HEK293 (cell line): Measurements from ENCODE around the gene PLCB1.

Experiments used
- CTCF ChIA-PET: fragments of 350-600 bp; formaldehyde crosslinking; extraction: SDS; loops from one replicate; lab custom pipeline; 2021; ENCODE audit warnings: antibody characterized with exemption; lab: Yijun Ruan, JAX
- POLR2A ChIA-PET: fragments of 300-600 bp; formaldehyde crosslinking; extraction: SDS; loops from one replicate; lab custom pipeline; 2020; ENCODE audit warnings: antibody characterized with exemption, inconsistent platforms; lab: Yijun Ruan, JAX
- H3K27ac ChIP-seq: fragments of 200-500 bp; sonication (Bioruptor generic); 2 replicates; pipeline ENCODE4 v1.5.1; 2014; ENCODE audit warnings: low read depth, low read length, control low read depth, inconsistent platforms; ENCODE audit errors: extremely low read depth
- H3K36me3 ChIP-seq, 2 experiments: fragments of 200-500 bp in 1 of 2; sonication (Bioruptor generic) in 1 of 2; 1 replicate in 1 of 2; 2 replicates in 1 of 2; pipeline ENCODE4 v1.5.1; 2014 to 2017; ENCODE audit warnings: inconsistent platforms in 2 of 2, low read length in 2 of 2; ENCODE audit not compliant: control insufficient read depth in 2 of 2, insufficient read depth in 1 of 2
- H3K4me1 ChIP-seq: fragments of 200-500 bp; sonication (Bioruptor generic); 2 replicates; pipeline ENCODE4 v1.5.1; 2014; ENCODE audit warnings: mild to moderate bottlenecking, low read length, inconsistent platforms; ENCODE audit not compliant: control insufficient read depth, insufficient read depth
- H3K4me3 ChIP-seq: 2 replicates; pipeline ENCODE4 v1.5.1; 2011; ENCODE audit warnings: low read depth, mild to moderate bottlenecking, control low read depth, low read length, moderate library complexity
- H3K9me3 ChIP-seq: fragments of 200-500 bp; sonication (Bioruptor generic); 2 replicates; pipeline ENCODE4 v1.5.1; 2014; ENCODE audit warnings: low read depth, low read length, inconsistent platforms; ENCODE audit not compliant: control insufficient read depth, insufficient read depth
- MYNN ChIP-seq: fragments of 450-650 bp; formaldehyde crosslinking; IDR thresholded peaks from 2 replicates; pipeline ENCODE4 v1.5.1; 2016; ENCODE audit warnings: missing biosample characterization, missing genetic modification characterization, borderline replicate concordance
- PRDM1 ChIP-seq: fragments of 450-650 bp; formaldehyde crosslinking; IDR thresholded peaks from 2 replicates; pipeline ENCODE4; 2016; ENCODE audit warnings: missing biosample characterization, missing genetic modification characterization
- SALL2 ChIP-seq: fragments of 450-650 bp; formaldehyde crosslinking; IDR thresholded peaks from 2 replicates; pipeline ENCODE4 v1.5.0; 2017; ENCODE audit warnings: missing biosample characterization, mild to moderate bottlenecking, missing genetic modification characterization, borderline replicate concordance
- SCRT1 ChIP-seq: fragments of 450-650 bp; formaldehyde crosslinking; IDR thresholded peaks from 2 replicates; pipeline ENCODE4 v1.5.1; 2016; ENCODE audit warnings: missing biosample characterization, missing genetic modification characterization, borderline replicate concordance
- ZBTB20 ChIP-seq: fragments of 450-650 bp; formaldehyde crosslinking; IDR thresholded peaks from 2 replicates; pipeline ENCODE4 v1.5.1; 2016; ENCODE audit warnings: missing biosample characterization, missing genetic modification characterization
- ZNF138 ChIP-seq: fragments of 450-650 bp; formaldehyde crosslinking; IDR thresholded peaks from 2 replicates; pipeline ENCODE4 v1.5.1; 2016; ENCODE audit warnings: missing biosample characterization, missing genetic modification characterization, borderline replicate concordance
- ZNF184 ChIP-seq: fragments of 450-650 bp; IDR thresholded peaks from 2 replicates; pipeline ENCODE4 v1.5.1; 2018; ENCODE audit warnings: missing biosample characterization, mild to moderate bottlenecking, missing genetic modification characterization
- ZNF221 ChIP-seq: fragments of 450-650 bp; formaldehyde crosslinking; IDR thresholded peaks from 2 replicates; pipeline ENCODE4 v1.5.1; 2017; ENCODE audit warnings: missing biosample characterization, missing genetic modification characterization, borderline replicate concordance
- ZNF274 ChIP-seq, 2 experiments: fragments of 200-500 bp in 1 of 2; fragments of 450-650 bp in 1 of 2; sonication (Bioruptor generic) in 1 of 2; formaldehyde crosslinking in 1 of 2; IDR thresholded peaks; 2 replicates each; pipeline versions ENCODE4 v1.5.1 to v1.6.1; 2014 to 2016; ENCODE audit warnings: borderline replicate concordance in 1 of 2, inconsistent platforms in 1 of 2, low read length in 1 of 2, missing biosample characterization in 1 of 2, missing genetic modification characterization in 1 of 2
- ZNF324 ChIP-seq: fragments of 450-650 bp; formaldehyde crosslinking; IDR thresholded peaks from 2 replicates; pipeline ENCODE4 v1.5.1; 2016; ENCODE audit warnings: missing biosample characterization, missing genetic modification characterization
- ZNF596 ChIP-seq: fragments of 450-650 bp; IDR thresholded peaks from 2 replicates; pipeline ENCODE4 v1.5.0; 2018; ENCODE audit warnings: missing biosample characterization, mild to moderate bottlenecking, missing genetic modification characterization, moderate library complexity
- ZNF600 ChIP-seq: fragments of 450-650 bp; formaldehyde crosslinking; IDR thresholded peaks from 2 replicates; pipeline ENCODE4 v1.5.1; 2016; ENCODE audit warnings: missing biosample characterization, missing genetic modification characterization
- ZNF670 ChIP-seq: fragments of 450-650 bp; formaldehyde crosslinking; IDR thresholded peaks from 2 replicates; pipeline ENCODE4 v1.5.1; 2016; ENCODE audit warnings: missing biosample characterization, missing genetic modification characterization, low read depth
- ZNF701 ChIP-seq: fragments of 450-650 bp; formaldehyde crosslinking; IDR thresholded peaks from 2 replicates; pipeline ENCODE4 v1.5.1; 2016; ENCODE audit warnings: missing biosample characterization, missing genetic modification characterization
- ZNF707 ChIP-seq: fragments of 450-650 bp; formaldehyde crosslinking; IDR thresholded peaks from 2 replicates; pipeline ENCODE4 v1.5.1; 2016; ENCODE audit warnings: missing biosample characterization, missing genetic modification characterization
- ZNF76 ChIP-seq: fragments of 450-650 bp; formaldehyde crosslinking; IDR thresholded peaks from 2 replicates; pipeline ENCODE4; 2016; ENCODE audit warnings: low read depth, missing biosample characterization, missing genetic modification characterization, borderline replicate concordance
- ZNF768 ChIP-seq: fragments of 450-650 bp; formaldehyde crosslinking; IDR thresholded peaks from 2 replicates; pipeline ENCODE4 v1.5.1; 2018; ENCODE audit warnings: missing biosample characterization, mild to moderate bottlenecking, missing genetic modification characterization
- ZSCAN23 ChIP-seq: fragments of 450-650 bp; formaldehyde crosslinking; IDR thresholded peaks from 2 replicates; pipeline ENCODE4 v1.5.1; 2016; ENCODE audit warnings: missing biosample characterization, missing genetic modification characterization
- TF ChIP-seq, protein P1 (sequence below): fragments of 450-650 bp; formaldehyde crosslinking; IDR thresholded peaks from 2 replicates; pipeline ENCODE4 v1.5.1; 2017; ENCODE audit warnings: missing biosample characterization, mild to moderate bottlenecking, missing genetic modification characterization, moderate library complexity
- TF ChIP-seq, protein P2 (sequence below): fragments of 450-650 bp; IDR thresholded peaks from 2 replicates; pipeline ENCODE4 v1.5.1; 2018; ENCODE audit warnings: missing biosample characterization, missing genetic modification characterization
- TF ChIP-seq, protein P3 (sequence below): fragments of 450-650 bp; formaldehyde crosslinking; conservative IDR thresholded peaks from 2 replicates; pipeline ENCODE4 v1.5.1; 2016; ENCODE audit warnings: low read depth, missing biosample characterization, missing genetic modification characterization
- TF ChIP-seq, protein P4 (sequence below): IDR thresholded peaks from 2 replicates; pipeline ENCODE4 v1.6.1; 2011; ENCODE audit warnings: mild to moderate bottlenecking, low read depth, low read length, borderline replicate concordance

The PLCB1 gene

DNA sequence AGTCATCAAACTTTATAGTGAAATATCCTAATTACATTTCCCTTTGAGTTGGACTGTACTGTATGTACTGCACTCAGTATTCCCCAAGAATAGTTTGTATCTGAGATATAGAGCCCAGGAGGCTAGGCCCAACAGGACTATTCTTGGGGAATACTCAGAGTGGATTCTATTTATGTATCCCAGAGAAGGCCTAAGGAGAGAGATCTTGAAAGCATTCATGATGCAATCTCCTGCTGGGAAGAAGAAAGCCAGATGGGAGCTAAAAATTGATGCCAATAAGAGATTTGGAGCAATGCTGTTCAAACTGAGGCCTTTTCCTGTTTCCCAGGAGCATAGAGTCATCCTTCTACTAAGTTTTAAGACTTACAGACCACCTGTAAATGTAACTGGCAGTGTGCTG, 484.7 kb downstream of the PLCB1 start (continued):
- TF ChIP-seq PRDM1 (tag by site-specific recombination): no peak
- TF ChIP-seq, protein P1, sequence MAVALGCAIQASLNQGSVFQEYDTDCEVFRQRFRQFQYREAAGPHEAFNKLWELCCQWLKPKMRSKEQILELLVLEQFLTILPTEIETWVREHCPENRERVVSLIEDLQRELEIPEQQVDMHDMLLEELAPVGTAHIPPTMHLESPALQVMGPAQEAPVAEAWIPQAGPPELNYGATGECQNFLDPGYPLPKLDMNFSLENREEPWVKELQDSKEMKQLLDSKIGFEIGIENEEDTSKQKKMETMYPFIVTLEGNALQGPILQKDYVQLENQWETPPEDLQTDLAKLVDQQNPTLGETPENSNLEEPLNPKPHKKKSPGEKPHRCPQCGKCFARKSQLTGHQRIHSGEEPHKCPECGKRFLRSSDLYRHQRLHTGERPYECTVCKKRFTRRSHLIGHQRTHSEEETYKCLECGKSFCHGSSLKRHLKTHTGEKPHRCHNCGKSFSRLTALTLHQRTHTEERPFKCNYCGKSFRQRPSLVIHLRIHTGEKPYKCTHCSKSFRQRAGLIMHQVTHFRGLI: no peak
- TF ChIP-seq, all 188 proteins: peak for 0

DNA sequence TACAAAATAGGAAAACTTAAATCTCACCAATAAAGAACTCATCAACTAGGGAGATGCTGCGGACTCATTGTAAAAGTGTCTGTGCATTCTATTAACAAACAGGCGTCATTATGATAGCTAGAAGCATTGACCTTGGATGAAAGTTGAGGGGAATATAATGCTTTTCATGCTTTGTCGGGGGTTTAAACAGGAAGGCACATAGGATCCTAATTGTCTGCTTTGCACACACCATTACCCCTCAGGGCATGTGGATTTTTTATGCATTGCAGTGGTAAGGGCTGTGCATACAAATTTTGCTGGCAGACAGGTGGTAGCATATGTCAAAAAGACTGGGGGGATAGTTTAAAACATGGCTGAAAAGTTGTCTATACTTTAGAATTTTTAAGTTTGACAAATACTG, 488.9 kb downstream of the PLCB1 start:
- TF ChIP-seq, protein P2, sequence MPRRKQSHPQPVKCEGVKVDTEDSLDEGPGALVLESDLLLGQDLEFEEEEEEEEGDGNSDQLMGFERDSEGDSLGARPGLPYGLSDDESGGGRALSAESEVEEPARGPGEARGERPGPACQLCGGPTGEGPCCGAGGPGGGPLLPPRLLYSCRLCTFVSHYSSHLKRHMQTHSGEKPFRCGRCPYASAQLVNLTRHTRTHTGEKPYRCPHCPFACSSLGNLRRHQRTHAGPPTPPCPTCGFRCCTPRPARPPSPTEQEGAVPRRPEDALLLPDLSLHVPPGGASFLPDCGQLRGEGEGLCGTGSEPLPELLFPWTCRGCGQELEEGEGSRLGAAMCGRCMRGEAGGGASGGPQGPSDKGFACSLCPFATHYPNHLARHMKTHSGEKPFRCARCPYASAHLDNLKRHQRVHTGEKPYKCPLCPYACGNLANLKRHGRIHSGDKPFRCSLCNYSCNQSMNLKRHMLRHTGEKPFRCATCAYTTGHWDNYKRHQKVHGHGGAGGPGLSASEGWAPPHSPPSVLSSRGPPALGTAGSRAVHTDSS: no peak
- TF ChIP-seq ZNF768: no peak
- TF ChIP-seq, protein P3, sequence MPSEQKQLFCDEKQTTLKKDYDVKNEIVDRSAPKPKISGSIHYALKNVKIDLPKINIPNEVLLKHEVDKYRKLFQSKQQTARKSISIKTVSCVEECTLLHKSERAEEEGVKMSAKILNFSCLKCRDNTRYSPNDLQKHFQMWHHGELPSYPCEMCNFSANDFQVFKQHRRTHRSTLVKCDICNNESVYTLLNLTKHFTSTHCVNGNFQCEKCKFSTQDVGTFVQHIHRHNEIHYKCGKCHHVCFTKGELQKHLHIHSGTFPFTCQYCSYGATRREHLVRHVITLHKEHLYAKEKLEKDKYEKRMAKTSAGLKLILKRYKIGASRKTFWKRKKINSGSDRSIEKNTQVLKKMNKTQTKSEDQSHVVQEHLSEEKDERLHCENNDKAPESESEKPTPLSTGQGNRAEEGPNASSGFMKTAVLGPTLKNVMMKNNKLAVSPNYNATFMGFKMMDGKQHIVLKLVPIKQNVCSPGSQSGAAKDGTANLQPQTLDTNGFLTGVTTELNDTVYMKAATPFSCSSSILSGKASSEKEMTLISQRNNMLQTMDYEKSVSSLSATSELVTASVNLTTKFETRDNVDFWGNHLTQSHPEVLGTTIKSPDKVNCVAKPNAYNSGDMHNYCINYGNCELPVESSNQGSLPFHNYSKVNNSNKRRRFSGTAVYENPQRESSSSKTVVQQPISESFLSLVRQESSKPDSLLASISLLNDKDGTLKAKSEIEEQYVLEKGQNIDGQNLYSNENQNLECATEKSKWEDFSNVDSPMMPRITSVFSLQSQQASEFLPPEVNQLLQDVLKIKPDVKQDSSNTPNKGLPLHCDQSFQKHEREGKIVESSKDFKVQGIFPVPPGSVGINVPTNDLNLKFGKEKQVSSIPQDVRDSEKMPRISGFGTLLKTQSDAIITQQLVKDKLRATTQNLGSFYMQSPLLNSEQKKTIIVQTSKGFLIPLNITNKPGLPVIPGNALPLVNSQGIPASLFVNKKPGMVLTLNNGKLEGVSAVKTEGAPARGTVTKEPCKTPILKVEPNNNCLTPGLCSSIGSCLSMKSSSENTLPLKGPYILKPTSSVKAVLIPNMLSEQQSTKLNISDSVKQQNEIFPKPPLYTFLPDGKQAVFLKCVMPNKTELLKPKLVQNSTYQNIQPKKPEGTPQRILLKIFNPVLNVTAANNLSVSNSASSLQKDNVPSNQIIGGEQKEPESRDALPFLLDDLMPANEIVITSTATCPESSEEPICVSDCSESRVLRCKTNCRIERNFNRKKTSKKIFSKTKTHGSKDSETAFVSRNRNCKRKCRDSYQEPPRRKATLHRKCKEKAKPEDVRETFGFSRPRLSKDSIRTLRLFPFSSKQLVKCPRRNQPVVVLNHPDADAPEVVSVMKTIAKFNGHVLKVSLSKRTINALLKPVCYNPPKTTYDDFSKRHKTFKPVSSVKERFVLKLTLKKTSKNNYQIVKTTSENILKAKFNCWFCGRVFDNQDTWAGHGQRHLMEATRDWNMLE (tag by site-specific recombination): no peak
- no peak for TF ChIP-seq ZBTB20 (tag by site-specific recombination)
- TF ChIP-seq ZNF184 (tag by site-specific recombination): no peak
- no peak for TF ChIP-seq ZNF221 (tag by site-specific recombination)
- TF ChIP-seq ZNF707 (tag by site-specific recombination): no peak
- no peak for TF ChIP-seq ZNF596 (tag by site-specific recombination)
- no peak for TF ChIP-seq ZNF138 (tag by site-specific recombination)
- no peak for TF ChIP-seq ZNF600 (tag by site-specific recombination)
- no peak for TF ChIP-seq ZNF670 (tag by site-specific recombination)
- no peak for TF ChIP-seq ZSCAN23
- no peak for TF ChIP-seq SALL2 (tag by site-specific recombination)
- TF ChIP-seq, protein P4, sequence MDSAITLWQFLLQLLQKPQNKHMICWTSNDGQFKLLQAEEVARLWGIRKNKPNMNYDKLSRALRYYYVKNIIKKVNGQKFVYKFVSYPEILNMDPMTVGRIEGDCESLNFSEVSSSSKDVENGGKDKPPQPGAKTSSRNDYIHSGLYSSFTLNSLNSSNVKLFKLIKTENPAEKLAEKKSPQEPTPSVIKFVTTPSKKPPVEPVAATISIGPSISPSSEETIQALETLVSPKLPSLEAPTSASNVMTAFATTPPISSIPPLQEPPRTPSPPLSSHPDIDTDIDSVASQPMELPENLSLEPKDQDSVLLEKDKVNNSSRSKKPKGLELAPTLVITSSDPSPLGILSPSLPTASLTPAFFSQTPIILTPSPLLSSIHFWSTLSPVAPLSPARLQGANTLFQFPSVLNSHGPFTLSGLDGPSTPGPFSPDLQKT: no peak
- TF ChIP-seq ZNF76 (tag by site-specific recombination): no peak
- no peak for TF ChIP-seq ZNF274 (IDR thresholded peaks at IDR 0.05; ENCODE audit: low read length)
- TF ChIP-seq ZNF274 (tag by site-specific recombination; IDR thresholded peaks at IDR 0.05; ENCODE audit: borderline replicate concordance): no peak
- TF ChIP-seq ZNF324: no peak
- no peak for TF ChIP-seq MYNN (tag by site-specific recombination)
- no peak for TF ChIP-seq ZNF701 (tag by site-specific recombination)
- TF ChIP-seq SCRT1: no peak
- TF ChIP-seq, all 188 proteins: peak for 0
- ChIA-PET CTCF (interaction anchor here (0.7 kb wide), 1 partner anchor 1530 kb away, joined by 3 read pairs; no protein-coding TSS in a partner anchor), POLR2A (no interaction called here)
- Histone ChIP-seq H3K4me3 (no peak overlapping the region), H3K27ac (no peak overlapping the region), H3K36me3 (no peaks in the 10 kb centered on the region), H3K9me3 (no peaks in the 10 kb centered on the region), H3K4me1 (no peaks in the 10 kb centered on the region)
